ENCODE measurements around the gene TMEM205.

Gene TMEM205

GRCh38 chr19:11324079-11324661 is 21.9 kb downstream of the TMEM205 start:
- peak; percentile 100 for DNase-seq (ENCODE audit: low read depth in 1 of 2, low spot score in 1 of 2)
- no peaks in the 10 kb centered on the region for H3K27me3 ChIP-seq (ENCODE audit: insufficient read depth, poor library complexity, severe bottlenecking)
- peak; percentile 59 for TF ChIP-seq GABPA (IDR thresholded peaks at IDR 0.05; ENCODE audit: low read depth)
- TF ChIP-seq SPI1 (IDR thresholded peaks at IDR 0.05; ENCODE audit: borderline replicate concordance, low read depth): peak; percentile 66; the same call in 1 of the 2 replicates
- TF ChIP-seq POLR2AphosphoS5 (IDR thresholded peaks at IDR 0.05; ENCODE audit: low read depth): peak; percentile 99
- no peak for TF ChIP-seq CTCF (IDR thresholded peaks at IDR 0.05; ENCODE audit: insufficient read depth, low read length)
- peak; percentile 69 for TF ChIP-seq REST (IDR thresholded peaks at IDR 0.05; ENCODE audit: insufficient replicate concordance, low read depth)
- H3K4me3 ChIP-seq (replicated peaks; ENCODE audit: insufficient read depth, low read length): no peak overlapping the region
- H3K27ac ChIP-seq (replicated peaks): peak overlapping the region; percentile 93

- Histone ChIP-seq H3K27me3 (ENCODE audit: insufficient read depth, poor library complexity, severe bottlenecking) (no peaks in the 10 kb centered on the region), H3K4me3 (replicated peaks; ENCODE audit: insufficient read depth, low read length) (no peak overlapping the region), H3K27ac (replicated peaks) (peak overlapping the region; percentile 93)
- no peak for DNase-seq (ENCODE audit: low read depth in 1 of 2, low spot score in 1 of 2)
- no peak for TF ChIP-seq REST (IDR thresholded peaks at IDR 0.05; ENCODE audit: insufficient replicate concordance, low read depth)
- TF ChIP-seq POLR2AphosphoS5 (IDR thresholded peaks at IDR 0.05; ENCODE audit: low read depth): no peak
- no peak for TF ChIP-seq CTCF (IDR thresholded peaks at IDR 0.05; ENCODE audit: insufficient read depth, low read length)
- TF ChIP-seq GABPA (IDR thresholded peaks at IDR 0.05; ENCODE audit: low read depth): no peak
- no peak for TF ChIP-seq SPI1 (IDR thresholded peaks at IDR 0.05; ENCODE audit: borderline replicate concordance, low read depth)
These were observed 22.4 kb downstream of the TMEM205 start for GRCh38 chr19:11323601-11324078.

GRCh38 chr19:11322269-11323024 is 23.6 kb downstream of the TMEM205 start:
- DNase-seq (ENCODE audit: low read depth in 1 of 2, low spot score in 1 of 2): peak in 1 of 2 experiments; percentile 57
- H3K27ac ChIP-seq (replicated peaks): peak overlapping the region; percentile 93
- no peak overlapping the region for H3K4me3 ChIP-seq (replicated peaks; ENCODE audit: insufficient read depth, low read length)
- TF ChIP-seq SPI1 (IDR thresholded peaks at IDR 0.05; ENCODE audit: borderline replicate concordance, low read depth) (peak; percentile 87), REST (IDR thresholded peaks at IDR 0.05; ENCODE audit: insufficient replicate concordance, low read depth) (no peak), CTCF (IDR thresholded peaks at IDR 0.05; ENCODE audit: insufficient read depth, low read length) (no peak), POLR2AphosphoS5 (IDR thresholded peaks at IDR 0.05; ENCODE audit: low read depth) (no peak), GABPA (IDR thresholded peaks at IDR 0.05; ENCODE audit: low read depth) (no peak)
- H3K27me3 ChIP-seq (ENCODE audit: insufficient read depth, poor library complexity, severe bottlenecking): no peaks in the 10 kb centered on the region

Data from HL-60 (cell line).